HG03378 (cell line): ENCODE results near the gene KCNC1.

Experiments
- ATAC-seq: cut with Tn5 transposase; IDR thresholded peaks from one replicate; pipeline ENCODE4 v1.9.1; 2021; ENCODE audit warnings: mild to moderate bottlenecking, moderate library complexity; ENCODE audit not compliant: unreplicated experiment

The KCNC1 gene

GRCh38 chr11:17734418-17734911 lies at the start of gene KCNC1:
KCNC1 (plus strand) TSS chr11:17734781; CDS start chr11:17736003, 1,222 bp downstream.
- no peak for ATAC-seq

- ATAC-seq: no peak
Measured at GRCh38 chr11:17686231-17686980, 48.2 kb upstream of the KCNC1 start.

GRCh38 chr11:17687946-17688670 lies 46.5 kb upstream of the KCNC1 start:
- ATAC-seq: no peak

- ATAC-seq: no peak
Measured at GRCh38 chr11:17691550-17691949, 43.0 kb upstream of the KCNC1 start.

GRCh38 chr11:17691976-17692375 lies 42.6 kb upstream of the KCNC1 start:
- ATAC-seq: no peak

- no peak for ATAC-seq
Measured at GRCh38 chr11:17692931-17693330, 41.6 kb upstream of the KCNC1 start.

- no peak for ATAC-seq
Measured at GRCh38 chr11:17693531-17693930, 41.0 kb upstream of the KCNC1 start.

GRCh38 chr11:17694494-17695110 lies 40.0 kb upstream of the KCNC1 start:
- no peak for ATAC-seq

- ATAC-seq: no peak
Measured at GRCh38 chr11:17695454-17696441, 38.8 kb upstream of the KCNC1 start.

GRCh38 chr11:17696741-17697140 lies 37.8 kb upstream of the KCNC1 start:
- ATAC-seq: no peak

- no peak for ATAC-seq
Measured at GRCh38 chr11:17697175-17697949, 37.2 kb upstream of the KCNC1 start.

- ATAC-seq: no peak
Measured at GRCh38 chr11:17699147-17700114, 35.1 kb upstream of the KCNC1 start.

- ATAC-seq: no peak
Measured at GRCh38 chr11:17700991-17701390, 33.6 kb upstream of the KCNC1 start.

GRCh38 chr11:17702876-17703275 lies 31.7 kb upstream of the KCNC1 start:
- ATAC-seq: no peak

- ATAC-seq: peak; percentile 53
Measured at GRCh38 chr11:17703951-17704350, 30.6 kb upstream of the KCNC1 start.

- ATAC-seq: no peak
Measured at GRCh38 chr11:17707830-17708229, 26.8 kb upstream of the KCNC1 start.

- ATAC-seq: no peak
Measured at GRCh38 chr11:17711836-17712235, 22.7 kb upstream of the KCNC1 start.

- no peak for ATAC-seq
Measured at GRCh38 chr11:17713851-17714250, 20.7 kb upstream of the KCNC1 start.
